ENCODE data around the gene EXT2.

Gene EXT2

GRCh38 chr11:44165432-44165831, 70.0 kb downstream of the EXT2 start:
- peak; percentile 5 for DNase-seq (ENCODE audit: low read depth)

- DNase-seq (ENCODE audit: low read depth), result peak; percentile 13
These were observed 71.6 kb downstream of the EXT2 start for GRCh38 chr11:44167046-44167445.

- peak; percentile 13 for DNase-seq (ENCODE audit: low read depth)
These were observed 76.0 kb downstream of the EXT2 start for GRCh38 chr11:44171518-44171917.

GRCh38 chr11:44172966-44173365, 77.5 kb downstream of the EXT2 start:
- no peak for DNase-seq (ENCODE audit: low read depth)

- DNase-seq (ENCODE audit: low read depth), result no peak
These were observed 79.4 kb downstream of the EXT2 start for GRCh38 chr11:44174842-44175241.

- DNase-seq (ENCODE audit: low read depth), result no peak
These were observed 81.2 kb downstream of the EXT2 start for GRCh38 chr11:44176546-44177213.

- DNase-seq (ENCODE audit: low read depth), result no peak
These were observed 82.4 kb downstream of the EXT2 start for GRCh38 chr11:44177905-44178304.

GRCh38 chr11:44178381-44178780, 82.9 kb downstream of the EXT2 start:
- DNase-seq (ENCODE audit: low read depth), result peak; percentile 83

- peak; percentile 47 for DNase-seq (ENCODE audit: low read depth)
These were observed 83.7 kb downstream of the EXT2 start for GRCh38 chr11:44179173-44179572.

- DNase-seq (ENCODE audit: low read depth), result no peak
These were observed 84.6 kb downstream of the EXT2 start for GRCh38 chr11:44180107-44180506.

GRCh38 chr11:44185522-44185921, 90.0 kb downstream of the EXT2 start:
- DNase-seq (ENCODE audit: low read depth), result no peak

- DNase-seq (ENCODE audit: low read depth), result no peak
These were observed 90.9 kb downstream of the EXT2 start for GRCh38 chr11:44186321-44186930.

- DNase-seq (ENCODE audit: low read depth), result peak; percentile 5
These were observed 93.2 kb downstream of the EXT2 start for GRCh38 chr11:44188643-44189042.

- DNase-seq (ENCODE audit: low read depth), result no peak
These were observed 94.8 kb downstream of the EXT2 start for GRCh38 chr11:44189986-44190882.

GRCh38 chr11:44190883-44191230, 95.4 kb downstream of the EXT2 start:
- peak; percentile 29 for DNase-seq (ENCODE audit: low read depth)

- no peak for DNase-seq (ENCODE audit: low read depth)
These were observed 96.0 kb downstream of the EXT2 start for GRCh38 chr11:44191322-44192016.

- no peak for DNase-seq (ENCODE audit: low read depth)
These were observed 96.5 kb downstream of the EXT2 start for GRCh38 chr11:44192017-44192385.

- no peak for DNase-seq (ENCODE audit: low read depth)
These were observed 97.1 kb downstream of the EXT2 start for GRCh38 chr11:44192462-44193100.

GRCh38 chr11:44193856-44194255, 98.4 kb downstream of the EXT2 start:
- no peak for DNase-seq (ENCODE audit: low read depth)

- DNase-seq (ENCODE audit: low read depth), result no peak
These were observed 102.8 kb downstream of the EXT2 start for GRCh38 chr11:44198146-44198724.

GRCh38 chr11:44199298-44199697, 103.8 kb downstream of the EXT2 start:
- no peak for DNase-seq (ENCODE audit: low read depth)

- DNase-seq (ENCODE audit: low read depth), result no peak
These were observed 104.3 kb downstream of the EXT2 start for GRCh38 chr11:44199816-44200215.
